GM15510 (cell line): ENCODE measurements around the gene RNLS.

ENCODE experiments used
- POLR2A ChIP-seq: IDR thresholded peaks from 3 replicates; pipeline ENCODE4 v1.6.1; 2011; ENCODE audit warnings: borderline replicate concordance; ENCODE audit not compliant: insufficient read length; ENCODE audit errors: extremely low read depth

The RNLS gene

GRCh38 chr10:88232983-88233543 is 350.1 kb downstream of the RNLS start:
- TF ChIP-seq POLR2A, result no peak

DNA sequence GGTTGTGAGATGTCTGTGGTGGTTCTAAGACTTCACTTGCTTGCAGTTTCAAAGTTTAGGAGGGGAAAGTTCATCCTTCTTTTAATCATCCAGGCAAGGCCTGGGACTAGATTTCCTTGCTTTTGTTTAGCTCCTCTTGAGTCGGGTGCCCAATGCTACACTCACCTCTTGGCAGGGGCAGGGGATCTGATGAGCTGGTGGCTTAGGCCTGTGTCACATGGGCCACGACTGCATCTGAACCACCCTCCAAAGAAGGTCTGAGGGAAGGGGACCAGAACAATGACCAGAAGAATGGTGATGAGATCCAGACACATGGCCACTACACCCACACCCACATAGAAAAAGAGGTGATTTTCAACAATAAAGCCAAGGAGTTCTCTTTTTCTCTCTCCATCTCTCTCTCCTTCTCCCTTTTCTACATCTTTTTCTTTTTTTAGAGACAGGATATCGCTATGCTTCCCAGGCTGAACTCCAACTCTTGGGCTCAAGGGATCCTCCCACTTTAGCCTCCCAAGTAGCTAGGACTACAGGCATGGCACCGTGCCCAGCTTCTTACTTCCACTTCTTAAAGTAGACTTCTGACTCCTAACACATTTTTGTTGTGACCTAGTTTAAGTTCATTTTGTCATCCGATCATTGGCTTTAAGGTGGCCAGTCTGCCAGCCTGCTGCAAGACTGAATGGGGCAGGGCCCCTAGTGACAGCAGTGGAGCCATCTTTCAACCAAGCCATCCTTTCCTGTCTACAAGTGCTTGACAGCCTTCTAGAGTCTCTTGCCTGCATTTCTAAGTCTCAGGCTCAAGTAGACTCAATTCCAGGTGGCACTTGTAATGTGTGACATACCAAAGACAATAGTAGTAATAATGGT is 350.9 kb downstream of the RNLS start:
- no peak for TF ChIP-seq POLR2A

DNA sequence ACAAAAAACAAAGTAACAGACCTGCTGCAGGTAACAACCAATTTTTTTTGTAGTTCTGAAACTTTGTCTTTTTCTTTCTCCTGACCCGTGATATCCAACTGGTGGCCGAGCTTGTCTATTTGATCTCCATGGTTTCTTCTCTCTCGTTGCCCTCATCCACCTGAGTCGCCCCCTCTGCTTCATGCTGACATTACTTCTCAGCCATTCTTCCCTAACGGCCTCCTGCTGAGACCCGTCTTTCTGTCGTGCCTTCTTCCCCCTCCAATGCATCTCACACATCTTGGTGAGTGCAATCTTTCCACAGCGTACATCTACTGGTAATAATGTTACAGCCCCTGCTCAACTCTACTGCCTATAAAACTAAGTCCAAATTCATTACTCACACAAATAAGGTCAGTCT is 352.9 kb downstream of the RNLS start:
- no peak for TF ChIP-seq POLR2A

- no peak for TF ChIP-seq POLR2A
Measured at GRCh38 chr10:88228130-88228529, 355.0 kb downstream of the RNLS start.

DNA sequence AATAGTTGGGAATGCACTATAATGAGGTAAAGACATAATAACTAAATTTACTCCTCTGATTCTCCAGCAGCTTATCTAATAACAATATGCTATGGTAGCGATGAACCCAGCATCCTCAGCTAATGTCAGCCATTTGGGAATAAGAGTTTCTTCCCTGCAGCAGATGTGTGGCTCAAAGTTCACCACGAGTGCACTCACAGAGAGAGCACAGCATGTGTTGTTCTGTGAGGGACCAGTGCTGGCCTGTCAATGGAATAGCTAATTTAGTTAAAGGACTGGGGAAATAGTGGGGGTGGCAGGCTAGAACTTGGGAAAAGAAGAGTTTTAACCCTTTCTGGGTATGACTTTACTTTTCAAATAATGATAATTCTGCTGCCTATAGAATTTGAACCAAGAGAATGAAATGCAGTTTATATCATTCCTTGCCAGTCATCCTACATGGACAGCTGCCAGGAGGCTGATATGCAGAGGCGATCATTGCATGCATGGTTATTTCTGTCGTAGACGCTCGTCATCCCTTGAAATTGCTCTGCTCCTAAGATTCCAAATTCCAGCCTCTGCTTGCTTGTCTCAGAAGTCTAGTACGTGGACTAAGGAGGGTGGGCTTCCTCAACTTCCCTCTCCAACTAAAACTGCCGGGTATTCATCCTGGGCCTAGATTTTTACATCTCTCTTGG is 355.6 kb downstream of the RNLS start:
- TF ChIP-seq POLR2A, result no peak

DNA sequence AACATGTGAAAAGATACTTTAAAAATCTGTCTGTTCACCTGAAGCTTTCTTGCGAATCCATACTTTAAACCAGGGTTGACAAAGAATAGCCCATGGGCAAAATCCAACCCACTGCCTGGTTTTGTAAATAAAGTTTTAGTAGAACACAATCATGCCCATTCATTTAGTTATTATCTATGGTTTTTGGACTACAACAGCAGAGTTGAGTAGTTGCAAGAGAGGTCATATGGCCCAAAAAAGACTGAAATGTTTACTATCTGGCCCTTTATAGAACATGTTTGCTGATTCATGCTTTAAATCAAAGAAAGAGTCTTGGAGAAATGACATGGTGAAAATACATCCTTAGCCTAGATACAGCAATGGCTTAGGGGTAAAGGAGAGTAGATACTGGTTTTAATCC is 356.2 kb downstream of the RNLS start:
- TF ChIP-seq POLR2A, result no peak

GRCh38 chr10:88226071-88226659 is 357.0 kb downstream of the RNLS start:
- no peak for TF ChIP-seq POLR2A
